Stimulated activated CD4-positive, alpha-beta T cell treated with anti-CD3 and anti-CD28 coated beads, TNF-alpha, amount 100 ng/mL, for 24 hours (primary cell): ENCODE data around the gene STK24.

ENCODE experiments used
- DNase-seq, 3 experiments: peaks; one replicate each; pipeline ENCODE4 v3.0.0-alpha.2; 2020; ENCODE audit warnings: low read depth in 3 of 3

Gene STK24

DNA sequence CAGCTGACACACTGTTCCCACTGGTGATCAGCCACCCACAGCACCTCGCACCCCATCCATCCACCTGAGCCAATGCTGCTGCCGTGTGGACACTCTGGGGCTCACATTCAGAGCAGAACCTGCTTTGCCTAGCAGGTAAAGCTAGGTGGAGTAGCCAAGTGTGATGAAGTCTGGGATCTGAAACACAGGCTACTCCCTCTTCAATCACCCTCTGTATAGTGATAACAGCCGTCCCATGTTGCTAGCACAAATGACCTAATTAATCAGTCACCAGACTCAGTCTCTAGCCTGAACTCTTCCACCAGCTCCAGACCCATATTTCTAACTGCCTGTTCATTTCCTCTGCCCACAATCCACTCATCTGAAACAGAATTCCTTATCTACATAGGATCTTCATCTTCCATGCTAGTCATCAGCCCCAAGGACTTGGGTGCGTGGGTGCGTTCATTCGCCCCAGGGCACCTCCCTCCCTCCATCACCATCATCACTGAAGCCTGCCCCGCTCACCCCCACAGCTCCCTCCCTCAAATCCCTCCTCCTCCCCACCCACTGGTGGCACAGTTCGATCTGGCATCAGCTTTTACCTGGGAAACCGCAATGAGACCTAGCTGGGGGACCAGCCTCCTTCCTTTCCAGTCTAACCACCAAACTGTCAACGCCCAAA is 19.8 kb downstream of the STK24 start:
- DNase-seq, result no peak

DNA sequence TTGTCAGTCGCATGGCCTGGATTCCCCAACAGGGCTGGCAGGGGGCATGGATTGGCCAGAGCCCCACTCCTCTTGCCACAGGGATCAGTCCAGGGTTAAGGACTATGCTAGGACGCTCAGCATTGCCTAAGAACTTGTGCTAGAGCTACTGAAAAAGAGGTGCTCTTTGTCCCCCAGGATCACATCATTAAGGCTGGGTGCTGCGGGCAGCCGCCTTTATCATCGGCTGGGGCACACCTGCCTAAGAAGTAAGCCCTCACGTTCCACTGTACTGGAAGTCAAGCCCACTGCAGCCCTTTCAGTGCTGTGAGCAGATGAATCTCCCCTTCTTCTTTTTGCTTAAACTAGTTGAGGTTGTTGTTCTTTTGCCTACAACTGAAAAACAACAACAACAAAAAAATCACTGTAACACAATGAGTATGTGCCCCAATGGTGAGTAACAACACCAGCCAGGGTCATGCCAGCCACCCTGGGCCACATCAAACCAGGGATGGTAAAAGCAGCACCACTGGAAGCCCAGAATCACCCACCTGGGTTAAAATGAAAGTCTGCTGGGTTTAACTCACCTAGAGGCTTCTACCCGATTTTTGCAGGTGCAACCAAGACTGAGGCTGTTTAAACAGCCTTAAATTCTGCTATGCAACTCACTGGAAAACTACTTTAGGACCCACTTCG is 20.6 kb downstream of the STK24 start:
- no peak for DNase-seq

GRCh38 chr13:98549728-98550317 is 27.1 kb downstream of the STK24 start:
- DNase-seq, result no peak

- no peak for DNase-seq
These were observed 27.7 kb downstream of the STK24 start for GRCh38 chr13:98549006-98549727.

DNA sequence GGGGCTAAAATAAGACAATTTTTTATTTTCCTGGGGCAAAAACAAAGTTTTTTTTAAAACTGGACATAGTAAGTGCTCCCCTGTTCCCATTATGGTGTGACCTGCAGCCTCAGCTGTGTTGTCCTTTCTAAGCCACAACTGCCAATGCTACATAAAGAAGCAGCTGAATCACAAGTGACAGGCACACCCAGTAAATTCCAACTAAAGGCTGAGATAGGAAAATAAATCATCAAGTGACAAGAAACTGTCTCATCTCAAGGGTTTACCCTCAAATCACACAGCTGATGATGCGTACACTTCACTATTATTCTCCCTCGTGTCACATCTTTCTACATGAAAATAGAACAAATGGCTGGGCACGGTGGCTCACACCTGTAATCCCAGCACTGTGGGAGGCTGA is 28.7 kb downstream of the STK24 start:
- DNase-seq, result no peak

GRCh38 chr13:98547455-98547854 is 29.5 kb downstream of the STK24 start:
- DNase-seq, result no peak

DNA sequence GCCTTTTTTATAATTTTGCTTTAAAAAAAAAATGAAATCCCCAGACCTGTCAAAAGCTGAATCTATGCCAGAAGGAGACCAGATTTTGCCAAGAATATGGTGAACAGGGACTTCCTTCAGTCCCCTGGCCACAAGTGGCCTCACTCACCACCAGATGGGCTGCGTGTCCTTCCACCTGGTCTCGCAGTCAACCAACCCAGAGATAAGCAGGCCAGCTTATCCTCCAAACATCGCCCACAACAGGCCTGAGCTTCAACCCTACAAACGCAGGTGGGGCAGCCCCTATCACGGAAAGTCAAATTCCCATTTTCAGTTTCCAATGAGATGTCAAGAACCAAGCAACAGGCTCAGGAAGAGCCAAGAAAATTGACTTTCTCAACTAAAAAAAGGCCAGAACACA is 30.5 kb downstream of the STK24 start:
- no peak for DNase-seq

- DNase-seq, result no peak
These were observed 32.7 kb downstream of the STK24 start for GRCh38 chr13:98544104-98544710.

GRCh38 chr13:98543378-98544103 is 33.4 kb downstream of the STK24 start:
- DNase-seq, result no peak

GRCh38 chr13:98542568-98543377 is 34.1 kb downstream of the STK24 start:
- no peak for DNase-seq

DNA sequence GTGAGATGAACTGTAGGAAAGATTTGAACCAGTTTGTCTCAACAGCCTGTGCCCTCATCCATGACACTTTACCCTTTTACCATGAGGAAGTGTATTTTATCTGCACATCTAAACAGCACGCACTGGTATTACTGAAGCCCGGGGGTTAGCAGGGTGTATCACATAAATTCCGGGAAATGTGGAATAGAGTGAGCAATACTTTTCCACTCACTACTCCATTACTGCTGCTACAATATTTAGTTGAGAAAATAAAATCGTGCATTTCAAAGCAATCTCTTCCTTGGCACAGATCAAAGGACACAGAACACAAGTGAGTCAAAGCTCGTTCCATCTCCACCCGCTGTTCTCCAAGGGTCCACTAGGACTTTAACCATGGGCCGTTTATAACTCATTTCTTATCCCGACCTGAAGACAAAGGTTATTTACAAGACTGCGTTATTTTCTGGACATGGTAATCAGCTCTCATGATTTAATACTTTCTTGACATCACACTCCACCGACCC is 35.2 kb downstream of the STK24 start:
- DNase-seq, result no peak

DNA sequence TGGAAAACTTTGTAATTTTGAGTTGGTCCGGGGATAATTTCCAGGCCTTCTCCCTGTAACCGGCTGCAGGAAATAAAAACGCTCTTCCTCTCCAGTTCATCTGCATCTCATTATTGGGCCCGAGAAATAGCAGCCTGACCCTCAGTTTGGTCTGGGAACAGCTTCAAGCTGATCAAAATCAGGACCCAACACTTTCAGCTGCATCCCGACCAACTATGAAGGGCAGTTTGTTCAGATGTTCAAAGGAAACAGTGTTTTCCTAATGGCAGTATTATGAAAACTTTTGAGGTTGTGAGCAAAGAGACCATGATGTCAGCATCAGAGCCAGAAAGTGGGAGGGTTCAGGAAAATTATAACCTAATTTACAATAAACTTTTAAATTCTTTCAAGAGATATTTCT is 35.7 kb downstream of the STK24 start:
- no peak for DNase-seq

DNA sequence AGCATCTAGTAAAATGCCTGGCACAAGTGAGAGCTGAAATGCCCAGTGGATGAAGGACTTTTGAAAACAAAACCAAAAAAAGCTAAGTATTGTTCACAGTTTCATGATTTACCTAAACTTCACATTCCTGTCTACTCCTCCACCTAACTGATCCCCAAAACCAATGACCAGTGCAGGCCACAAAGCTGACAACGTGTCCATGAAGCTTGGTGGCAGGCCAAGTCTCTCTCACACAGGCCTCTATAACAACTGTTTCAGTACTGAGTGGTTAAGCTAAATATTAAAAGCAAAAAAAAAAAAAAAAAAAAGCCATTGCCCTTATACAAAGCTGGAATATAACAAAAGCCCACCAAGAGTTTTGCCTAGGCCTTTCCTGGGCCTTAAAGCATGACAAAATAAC is 36.4 kb downstream of the STK24 start:
- no peak for DNase-seq

DNA sequence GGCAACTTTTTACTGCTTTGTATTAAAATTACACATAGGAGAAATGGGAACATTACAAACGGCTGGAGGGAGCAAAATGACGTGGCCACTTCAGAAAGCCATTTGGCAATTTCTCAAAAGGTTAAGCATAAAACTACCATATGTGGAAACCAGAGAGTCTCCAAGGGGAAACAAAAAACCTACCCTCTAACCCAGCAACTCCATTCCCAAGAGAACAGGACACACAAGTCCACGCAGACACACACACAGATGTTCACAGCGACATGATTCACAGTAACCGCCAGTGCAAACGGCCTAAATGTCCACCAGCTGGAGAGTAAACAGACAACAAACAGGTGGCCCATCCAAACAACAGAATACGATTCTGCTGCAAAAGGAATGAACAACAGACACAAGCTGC is 37.2 kb downstream of the STK24 start:
- DNase-seq, result no peak

DNA sequence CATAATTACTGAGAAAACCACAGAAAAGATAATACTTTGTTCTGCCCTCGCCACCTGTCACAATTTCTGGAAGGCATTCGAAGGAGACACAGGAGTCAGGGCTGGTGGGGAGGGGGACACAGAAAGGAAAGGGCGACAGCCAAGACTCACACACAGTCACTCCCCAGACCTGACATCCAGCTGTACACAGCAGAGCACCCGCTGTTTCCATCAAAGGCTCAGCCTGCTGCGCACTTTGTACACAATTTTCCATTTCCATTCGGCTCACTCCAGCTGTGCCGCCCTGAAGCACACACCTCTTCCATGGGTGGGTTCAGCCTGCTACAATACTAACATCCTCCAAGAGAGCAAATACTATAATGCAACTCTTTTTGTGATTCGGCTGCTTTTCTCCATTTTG is 38.0 kb downstream of the STK24 start:
- no peak for DNase-seq

GRCh38 chr13:98537740-98538139 is 39.2 kb downstream of the STK24 start:
- no peak for DNase-seq

- DNase-seq, result no peak
These were observed 39.6 kb downstream of the STK24 start for GRCh38 chr13:98537306-98537705.

- DNase-seq, result no peak
These were observed 40.2 kb downstream of the STK24 start for GRCh38 chr13:98536729-98537128.

DNA sequence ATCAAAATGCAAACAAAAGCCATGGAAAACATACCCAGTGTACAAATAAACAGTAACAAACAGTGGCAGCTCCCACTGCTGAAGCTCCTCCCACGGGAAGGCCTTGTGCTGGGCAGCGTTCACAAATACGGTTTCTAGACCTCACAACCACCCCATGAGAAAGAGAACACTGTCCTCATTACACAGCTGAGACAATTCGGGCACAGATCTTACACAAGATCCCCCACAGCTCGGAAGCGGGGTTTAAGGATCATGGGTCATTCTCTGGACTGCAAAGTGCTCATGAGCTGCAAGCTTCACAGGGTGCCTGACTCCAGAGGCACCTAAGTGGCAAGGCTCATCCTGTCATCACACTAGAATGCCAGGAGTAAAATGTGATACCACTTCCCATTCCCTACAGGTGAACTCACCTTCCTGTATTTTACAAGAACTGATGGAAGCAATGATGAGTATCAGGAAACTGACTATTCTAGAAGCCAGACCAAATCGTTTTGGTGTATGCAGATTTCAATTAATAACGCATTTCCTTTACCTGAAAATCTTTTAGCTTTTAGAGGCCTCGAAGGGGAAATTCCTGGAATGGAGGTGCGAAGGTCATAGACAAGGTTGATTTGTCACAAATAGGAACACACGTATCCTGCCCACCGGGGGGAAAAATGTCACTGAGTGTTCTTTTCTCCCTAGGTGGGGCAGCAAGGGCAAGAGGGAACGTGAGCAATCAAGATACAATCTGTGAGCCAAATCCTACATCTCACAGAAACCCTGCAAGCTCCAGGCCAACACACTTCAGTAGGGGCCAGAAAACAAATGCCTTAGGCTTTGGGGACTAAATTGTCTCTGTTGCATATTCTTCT is 41.2 kb downstream of the STK24 start:
- DNase-seq, result no peak

GRCh38 chr13:98534821-98535220 is 42.1 kb downstream of the STK24 start:
- no peak for DNase-seq
